Measurements from ENCODE around the gene GPR17. TPM values are rescaled to one million over a fixed set of nuclear protein-coding genes. Genes with fewer than 3 reads are reported as not detected.

GPR17 gene
- total RNA-seq, 4 donors from 2014 or later = not detected

DNA sequence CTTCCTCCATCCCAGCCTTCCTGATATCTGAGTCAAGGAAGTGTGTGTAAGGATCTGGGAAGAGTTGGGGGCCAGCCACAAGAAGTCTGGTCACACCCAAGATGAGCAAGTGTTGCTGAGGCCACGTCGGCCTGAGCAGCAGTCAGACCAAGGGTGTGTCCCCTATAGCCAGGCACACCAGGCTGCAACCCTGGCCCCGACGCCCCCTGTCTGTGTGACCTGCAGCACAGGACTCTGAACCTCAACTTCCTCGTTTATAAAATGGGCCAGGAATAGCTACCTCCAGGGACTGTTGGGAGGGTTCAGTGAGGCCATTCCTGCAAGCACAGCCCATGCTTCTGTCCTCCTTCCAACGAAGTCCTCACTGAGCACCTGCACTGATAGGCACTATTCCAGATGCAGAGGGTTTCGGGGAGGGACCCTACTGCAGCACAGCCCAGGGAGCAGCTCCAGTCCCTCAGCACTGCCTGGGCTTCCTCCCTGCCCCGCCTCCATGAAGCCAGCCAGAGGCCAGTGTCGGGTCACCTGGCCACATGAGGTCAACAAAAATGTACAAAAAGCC is 16.1 kb downstream of the GPR17 start:
- no peak for TF ChIP-seq POLR2A (IDR thresholded peaks at IDR 0.05)
- TF ChIP-seq, protein P1, sequence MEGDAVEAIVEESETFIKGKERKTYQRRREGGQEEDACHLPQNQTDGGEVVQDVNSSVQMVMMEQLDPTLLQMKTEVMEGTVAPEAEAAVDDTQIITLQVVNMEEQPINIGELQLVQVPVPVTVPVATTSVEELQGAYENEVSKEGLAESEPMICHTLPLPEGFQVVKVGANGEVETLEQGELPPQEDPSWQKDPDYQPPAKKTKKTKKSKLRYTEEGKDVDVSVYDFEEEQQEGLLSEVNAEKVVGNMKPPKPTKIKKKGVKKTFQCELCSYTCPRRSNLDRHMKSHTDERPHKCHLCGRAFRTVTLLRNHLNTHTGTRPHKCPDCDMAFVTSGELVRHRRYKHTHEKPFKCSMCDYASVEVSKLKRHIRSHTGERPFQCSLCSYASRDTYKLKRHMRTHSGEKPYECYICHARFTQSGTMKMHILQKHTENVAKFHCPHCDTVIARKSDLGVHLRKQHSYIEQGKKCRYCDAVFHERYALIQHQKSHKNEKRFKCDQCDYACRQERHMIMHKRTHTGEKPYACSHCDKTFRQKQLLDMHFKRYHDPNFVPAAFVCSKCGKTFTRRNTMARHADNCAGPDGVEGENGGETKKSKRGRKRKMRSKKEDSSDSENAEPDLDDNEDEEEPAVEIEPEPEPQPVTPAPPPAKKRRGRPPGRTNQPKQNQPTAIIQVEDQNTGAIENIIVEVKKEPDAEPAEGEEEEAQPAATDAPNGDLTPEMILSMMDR (IDR thresholded peaks at IDR 0.05) = no peak
- peaks cover 16 to 99% (median 65%) of the 10 kb centered on the region in 3 donors for H3K4me1 ChIP-seq
- H3K36me3 ChIP-seq = peaks cover 0 to 4% (median 0%) of the 10 kb centered on the region in 3 donors
- no peaks in the 10 kb centered on the region for H3K9me3 ChIP-seq
- no peak for DNase-seq
- peaks cover 0 to 23% (median 0%) of the 10 kb centered on the region in 4 donors for H3K27me3 ChIP-seq
- 41% methylated on average over 5 of the region's 9 CpGs; no CpG with 5 or more reads in 1 of the 2 donors for WGBS, 2 donors
- intact Hi-C loops (cut with DNase I) = no loop called here
- H3K27ac ChIP-seq = peak overlapping the region; percentile 29 to 82 (median 68)
- H3K4me3 ChIP-seq = no peak overlapping the region

DNA sequence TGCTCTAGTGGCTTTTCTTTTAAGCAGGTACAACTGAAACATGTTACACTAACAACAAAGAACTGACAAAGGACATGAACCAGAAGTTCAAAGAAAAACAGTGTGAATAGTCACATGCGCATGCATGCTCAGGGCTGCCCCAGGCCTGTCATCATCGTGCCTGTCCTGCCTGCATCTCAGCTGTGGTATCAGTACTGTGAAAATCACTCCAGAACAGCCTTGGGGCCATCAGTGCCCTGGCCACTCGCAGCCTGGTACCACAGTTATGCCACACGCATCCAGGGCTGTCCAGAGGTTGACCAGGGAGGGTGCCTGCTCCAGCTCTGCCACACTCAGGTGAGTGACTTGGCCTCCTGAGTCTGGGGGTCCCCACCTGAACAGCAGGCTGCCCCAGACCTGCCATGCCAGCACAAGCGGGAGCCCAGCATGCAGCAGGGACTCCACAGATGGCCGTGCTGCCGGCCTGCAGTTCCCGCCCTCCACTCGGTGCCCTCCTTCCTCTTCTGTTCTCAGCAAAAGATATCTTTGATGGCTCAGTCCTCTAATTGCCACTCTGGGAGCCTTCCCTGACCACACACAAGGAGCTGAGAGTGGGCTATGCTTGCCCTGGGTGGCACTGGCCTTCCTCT is 17.1 kb downstream of the GPR17 start:
- 26 to 37% methylated on average over 6 to 8 of the region's 9 CpGs for whole genome bisulfite sequencing, 2 donors
- H3K36me3 ChIP-seq = no peaks in the 10 kb centered on the region
- H3K4me3 ChIP-seq = peak overlapping the region in 2 of 4 donors; percentile 40 to 60
- no peaks in the 10 kb centered on the region for H3K9me3 ChIP-seq
- no peak for DNase-seq
- H3K27ac ChIP-seq = peak overlapping the region; percentile 38 to 85 (median 68)
- intact Hi-C loops (cut with DNase I) = no loop called here
- peaks cover 16 to 90% (median 56%) of the 10 kb centered on the region in 3 donors for H3K4me1 ChIP-seq
- peaks cover 0 to 23% (median 0%) of the 10 kb centered on the region in 4 donors for H3K27me3 ChIP-seq
- TF ChIP-seq POLR2A (IDR thresholded peaks at IDR 0.05) = no peak
- TF ChIP-seq, protein P1 (IDR thresholded peaks at IDR 0.05) = no peak

DNA sequence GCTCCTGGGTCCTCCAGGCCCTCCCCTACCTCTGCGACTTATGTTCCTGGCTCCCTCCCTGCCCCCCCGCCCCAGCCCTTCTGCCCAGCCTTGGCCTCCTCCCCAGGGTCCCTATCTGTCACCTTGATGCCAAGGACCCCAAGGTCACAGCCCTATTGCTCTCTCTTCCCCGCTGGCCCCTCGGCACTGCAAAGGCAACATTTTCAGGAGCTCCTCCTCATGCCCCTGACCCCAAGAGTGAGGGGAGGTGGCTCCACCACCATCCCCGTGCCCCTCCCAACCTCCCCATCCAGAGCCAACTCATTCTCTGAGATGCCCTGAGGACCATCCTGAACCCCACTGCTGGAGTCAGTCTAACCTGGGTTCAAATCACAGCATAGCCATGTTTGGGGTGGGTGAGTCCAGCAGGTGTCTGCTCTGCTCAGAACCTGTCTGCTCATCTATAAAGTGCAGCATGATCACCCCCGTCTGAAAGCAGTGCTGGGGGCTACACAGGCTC is 17.7 kb downstream of the GPR17 start:
- WGBS, 2 donors = 52 to 77% methylated on average over 4 to 5 of the region's 6 CpGs
- Histone ChIP-seq H3K9me3 (no peaks in the 10 kb centered on the region), H3K4me1 (peaks cover 16 to 85% (median 50%) of the 10 kb centered on the region in 3 donors), H3K4me3 (peak overlapping the region in 2 of 4 donors; percentile 40 to 60), H3K27me3 (peaks cover 0 to 23% (median 0%) of the 10 kb centered on the region in 4 donors), H3K36me3 (no peaks in the 10 kb centered on the region), H3K27ac (peak overlapping the region; percentile 38 to 85 (median 68))
- intact Hi-C loops (cut with DNase I) = no loop called here
- TF ChIP-seq POLR2A (IDR thresholded peaks at IDR 0.05) = no peak
- no peak for DNase-seq

DNA sequence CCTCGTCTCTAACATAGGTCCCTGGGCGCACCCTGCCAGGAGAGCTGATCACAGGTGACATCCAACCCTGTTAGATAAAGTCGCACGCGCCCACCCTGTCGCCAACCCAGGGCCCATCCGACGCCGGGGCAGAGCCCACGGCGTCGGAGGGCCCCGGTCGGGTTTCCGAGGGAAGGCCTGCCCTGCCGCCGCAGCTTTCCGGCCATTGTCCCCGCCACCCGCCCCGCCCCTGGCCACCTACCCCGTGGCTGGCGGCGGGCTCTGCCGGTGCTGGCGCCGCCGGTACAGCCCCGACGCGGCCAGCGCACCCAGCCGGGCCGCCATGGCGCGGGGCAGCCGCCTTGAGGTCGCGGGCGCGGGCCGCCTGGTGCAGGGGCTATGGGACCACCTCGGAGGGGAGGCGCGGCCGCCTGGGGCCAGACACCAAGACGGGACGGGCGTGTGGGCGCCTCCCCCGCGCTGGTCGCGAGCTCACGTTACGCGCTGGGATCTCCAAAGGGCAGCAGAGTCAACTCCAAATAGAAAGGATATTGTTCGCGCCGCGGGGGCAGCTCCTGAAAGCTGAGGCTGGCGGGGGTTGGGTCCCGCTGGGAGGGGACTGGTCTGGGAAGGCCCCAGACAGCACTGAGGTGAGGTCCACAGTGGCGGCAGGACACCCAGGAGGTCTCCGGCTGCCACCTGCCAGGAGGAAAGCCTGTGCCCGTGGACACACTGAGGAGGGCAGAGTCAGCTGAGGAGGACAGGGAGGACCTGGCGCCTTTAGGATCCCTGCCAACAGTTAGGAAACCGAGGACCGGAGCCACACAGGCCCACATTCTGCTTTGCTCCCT is 18.3 kb downstream of the GPR17 start:
- TF ChIP-seq POLR2A (IDR thresholded peaks at IDR 0.05) = no peak
- TF ChIP-seq, protein P1 (IDR thresholded peaks at IDR 0.05) = no peak
- whole genome bisulfite sequencing, 2 donors = no CpG with 5 or more reads among the region's 69 CpGs
- Histone ChIP-seq H3K27me3 (peaks cover 0 to 23% (median 0%) of the 10 kb centered on the region in 4 donors), H3K4me3 (peak overlapping the region; percentile 11 to 60 (median 32)), H3K4me1 (peaks cover 16 to 82% (median 44%) of the 10 kb centered on the region in 3 donors), H3K9me3 (no peaks in the 10 kb centered on the region), H3K27ac (peak overlapping the region; percentile 58 to 85 (median 69)), H3K36me3 (no peaks in the 10 kb centered on the region)
- DNase-seq = no peak
- intact Hi-C loops (cut with DNase I) = no loop called here

DNA sequence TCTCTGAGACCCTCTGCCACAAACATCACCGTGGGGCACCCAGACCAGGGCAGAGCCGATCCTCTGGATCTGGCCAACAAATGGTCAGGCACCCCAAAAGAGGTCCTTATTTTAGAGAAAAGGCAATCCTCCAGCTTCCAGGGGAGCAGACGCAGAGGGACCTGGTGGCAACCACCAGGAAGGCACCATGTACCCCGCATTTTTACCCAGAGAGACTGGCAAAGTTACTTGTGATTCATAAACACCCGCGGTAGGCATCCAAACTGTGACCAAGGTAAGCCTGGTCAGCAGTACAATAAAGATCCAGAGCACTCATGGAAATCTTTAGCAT is 18.9 kb downstream of the GPR17 start:
- intact Hi-C loops (cut with DNase I) = no loop called here
- TF ChIP-seq, protein P1 (IDR thresholded peaks at IDR 0.05) = no peak
- no peak for TF ChIP-seq POLR2A (IDR thresholded peaks at IDR 0.05)
- no peaks in the 10 kb centered on the region for H3K9me3 ChIP-seq
- peaks cover 16 to 76% (median 38%) of the 10 kb centered on the region in 3 donors for H3K4me1 ChIP-seq
- H3K27me3 ChIP-seq = peaks cover 0 to 23% (median 0%) of the 10 kb centered on the region in 4 donors
- DNase-seq = no peak
- H3K36me3 ChIP-seq = no peaks in the 10 kb centered on the region
- H3K4me3 ChIP-seq = peak overlapping the region in 3 of 4 donors; percentile 25 to 60 (median 40)
- H3K27ac ChIP-seq = peak overlapping the region; percentile 58 to 85 (median 69)
- 59 to 71% methylated on average over 4 of the region's 6 CpGs for WGBS, 2 donors

All from esophagus squamous epithelium (tissue), 5 donors.